HEK293 (cell line): ENCODE measurements around the gene DYNLT2.

Experiments
- CTCF ChIA-PET: fragments of 350-600 bp; formaldehyde crosslinking; extraction: SDS; loops from one replicate; lab custom pipeline; 2021; ENCODE audit warnings: antibody characterized with exemption; lab: Yijun Ruan, JAX
- POLR2A ChIA-PET: fragments of 300-600 bp; formaldehyde crosslinking; extraction: SDS; loops from one replicate; lab custom pipeline; 2020; ENCODE audit warnings: antibody characterized with exemption, inconsistent platforms; lab: Yijun Ruan, JAX
- H3K27ac ChIP-seq: fragments of 200-500 bp; sonication (Bioruptor generic); 2 replicates; pipeline ENCODE4 v1.5.1; 2014; ENCODE audit warnings: low read depth, low read length, control low read depth, inconsistent platforms; ENCODE audit errors: extremely low read depth
- H3K36me3 ChIP-seq, 2 experiments: fragments of 200-500 bp in 1 of 2; sonication (Bioruptor generic) in 1 of 2; 1 replicate in 1 of 2; 2 replicates in 1 of 2; pipeline ENCODE4 v1.5.1; 2014 to 2017; ENCODE audit warnings: inconsistent platforms in 2 of 2, low read length in 2 of 2; ENCODE audit not compliant: control insufficient read depth in 2 of 2, insufficient read depth in 1 of 2
- H3K4me1 ChIP-seq: fragments of 200-500 bp; sonication (Bioruptor generic); 2 replicates; pipeline ENCODE4 v1.5.1; 2014; ENCODE audit warnings: mild to moderate bottlenecking, low read length, inconsistent platforms; ENCODE audit not compliant: control insufficient read depth, insufficient read depth
- H3K4me3 ChIP-seq: 2 replicates; pipeline ENCODE4 v1.5.1; 2011; ENCODE audit warnings: low read depth, mild to moderate bottlenecking, control low read depth, low read length, moderate library complexity
- H3K9me3 ChIP-seq: fragments of 200-500 bp; sonication (Bioruptor generic); 2 replicates; pipeline ENCODE4 v1.5.1; 2014; ENCODE audit warnings: low read depth, low read length, inconsistent platforms; ENCODE audit not compliant: control insufficient read depth, insufficient read depth
- GLIS2 ChIP-seq: fragments of 450-650 bp; formaldehyde crosslinking; IDR thresholded peaks from 2 replicates; pipeline ENCODE4 v1.5.1; 2016; ENCODE audit warnings: missing biosample characterization, missing genetic modification characterization
- HIC1 ChIP-seq: fragments of 450-650 bp; formaldehyde crosslinking; IDR thresholded peaks from 2 replicates; pipeline ENCODE4 v1.5.1; 2016; ENCODE audit warnings: missing biosample characterization, missing genetic modification characterization
- KLF1 ChIP-seq: fragments of 450-650 bp; formaldehyde crosslinking; IDR thresholded peaks from 2 replicates; pipeline ENCODE4 v1.5.1; 2016; ENCODE audit warnings: missing biosample characterization, missing genetic modification characterization
- KLF9 ChIP-seq: fragments of 450-650 bp; formaldehyde crosslinking; IDR thresholded peaks from 2 replicates; pipeline ENCODE4 v1.5.1; 2016; ENCODE audit warnings: missing biosample characterization, missing genetic modification characterization, low read depth
- REST ChIP-seq: fragments of 450-650 bp; formaldehyde crosslinking; IDR thresholded peaks from 2 replicates; pipeline ENCODE4 v1.5.1; 2016; ENCODE audit warnings: missing biosample characterization, missing genetic modification characterization
- SCRT2 ChIP-seq: fragments of 450-650 bp; formaldehyde crosslinking; IDR thresholded peaks from 2 replicates; pipeline ENCODE4 v1.5.1; 2016; ENCODE audit warnings: missing biosample characterization, missing genetic modification characterization
- SP2 ChIP-seq: fragments of 450-650 bp; formaldehyde crosslinking; IDR thresholded peaks from 2 replicates; pipeline ENCODE4 v1.5.1; 2016; ENCODE audit warnings: missing biosample characterization, missing genetic modification characterization
- SP7 ChIP-seq: fragments of 450-650 bp; formaldehyde crosslinking; IDR thresholded peaks from 2 replicates; pipeline ENCODE4 v1.5.1; 2016; ENCODE audit warnings: missing biosample characterization, missing genetic modification characterization
- ZBTB1 ChIP-seq: fragments of 450-650 bp; formaldehyde crosslinking; IDR thresholded peaks from 2 replicates; pipeline ENCODE4 v1.5.1; 2016; ENCODE audit warnings: missing biosample characterization, missing genetic modification characterization
- ZBTB17 ChIP-seq: fragments of 450-650 bp; formaldehyde crosslinking; IDR thresholded peaks from 2 replicates; pipeline ENCODE4 v1.5.1; 2016; ENCODE audit warnings: missing biosample characterization, missing genetic modification characterization
- ZBTB8A ChIP-seq: fragments of 450-650 bp; formaldehyde crosslinking; IDR thresholded peaks from 2 replicates; pipeline ENCODE4 v1.5.1; 2016; ENCODE audit warnings: missing biosample characterization, missing genetic modification characterization
- ZNF157 ChIP-seq: fragments of 450-650 bp; formaldehyde crosslinking; IDR thresholded peaks from 2 replicates; pipeline ENCODE4 v1.5.1; 2016; ENCODE audit warnings: missing biosample characterization, missing genetic modification characterization
- ZNF292 ChIP-seq: fragments of 450-650 bp; formaldehyde crosslinking; IDR thresholded peaks from 2 replicates; pipeline ENCODE4 v1.5.1; 2016; ENCODE audit warnings: low read depth, missing biosample characterization, missing genetic modification characterization, borderline replicate concordance
- ZNF341 ChIP-seq: fragments of 450-650 bp; formaldehyde crosslinking; IDR thresholded peaks from 2 replicates; pipeline ENCODE4; 2016; ENCODE audit warnings: low read depth, missing biosample characterization, missing genetic modification characterization
- ZNF366 ChIP-seq: fragments of 450-650 bp; formaldehyde crosslinking; conservative IDR thresholded peaks from 2 replicates; pipeline ENCODE4 v1.5.1; 2016; ENCODE audit warnings: missing biosample characterization, missing genetic modification characterization
- ZNF449 ChIP-seq: fragments of 450-650 bp; formaldehyde crosslinking; IDR thresholded peaks from 2 replicates; pipeline ENCODE4 v1.5.1; 2017; ENCODE audit warnings: missing biosample characterization, mild to moderate bottlenecking, missing genetic modification characterization, moderate library complexity
- ZNF501 ChIP-seq: fragments of 450-650 bp; formaldehyde crosslinking; IDR thresholded peaks from 2 replicates; pipeline ENCODE4 v1.5.1; 2016; ENCODE audit warnings: missing biosample characterization, missing genetic modification characterization
- ZNF558 ChIP-seq: fragments of 450-650 bp; formaldehyde crosslinking; IDR thresholded peaks from 2 replicates; pipeline ENCODE4 v1.5.1; 2016; ENCODE audit warnings: missing biosample characterization, missing genetic modification characterization
- ZNF585B ChIP-seq: fragments of 450-650 bp; formaldehyde crosslinking; IDR thresholded peaks from 2 replicates; pipeline ENCODE4 v1.5.1; 2016; ENCODE audit warnings: missing biosample characterization, missing genetic modification characterization
- ZNF610 ChIP-seq: fragments of 450-650 bp; formaldehyde crosslinking; IDR thresholded peaks from 2 replicates; pipeline ENCODE4 v1.5.1; 2016; ENCODE audit warnings: missing biosample characterization, missing genetic modification characterization, borderline replicate concordance
- TF ChIP-seq, protein P1 (sequence below): fragments of 450-650 bp; formaldehyde crosslinking; IDR thresholded peaks from 2 replicates; pipeline ENCODE4 v1.5.1; 2016; ENCODE audit warnings: missing biosample characterization, missing genetic modification characterization
- TF ChIP-seq, protein P2 (sequence below): fragments of 450-650 bp; formaldehyde crosslinking; IDR thresholded peaks from 2 replicates; pipeline ENCODE4 v1.5.1; 2016; ENCODE audit warnings: missing biosample characterization, missing genetic modification characterization
- TF ChIP-seq, protein P3 (sequence below): fragments of 450-650 bp; formaldehyde crosslinking; IDR thresholded peaks from 2 replicates; pipeline ENCODE4 v1.5.1; 2016; ENCODE audit warnings: missing biosample characterization, missing genetic modification characterization
- TF ChIP-seq, protein P4 (sequence below): fragments of 450-650 bp; formaldehyde crosslinking; IDR thresholded peaks from 2 replicates; pipeline ENCODE4 v1.5.1; 2016; ENCODE audit warnings: missing biosample characterization, missing genetic modification characterization

Gene DYNLT2

DNA sequence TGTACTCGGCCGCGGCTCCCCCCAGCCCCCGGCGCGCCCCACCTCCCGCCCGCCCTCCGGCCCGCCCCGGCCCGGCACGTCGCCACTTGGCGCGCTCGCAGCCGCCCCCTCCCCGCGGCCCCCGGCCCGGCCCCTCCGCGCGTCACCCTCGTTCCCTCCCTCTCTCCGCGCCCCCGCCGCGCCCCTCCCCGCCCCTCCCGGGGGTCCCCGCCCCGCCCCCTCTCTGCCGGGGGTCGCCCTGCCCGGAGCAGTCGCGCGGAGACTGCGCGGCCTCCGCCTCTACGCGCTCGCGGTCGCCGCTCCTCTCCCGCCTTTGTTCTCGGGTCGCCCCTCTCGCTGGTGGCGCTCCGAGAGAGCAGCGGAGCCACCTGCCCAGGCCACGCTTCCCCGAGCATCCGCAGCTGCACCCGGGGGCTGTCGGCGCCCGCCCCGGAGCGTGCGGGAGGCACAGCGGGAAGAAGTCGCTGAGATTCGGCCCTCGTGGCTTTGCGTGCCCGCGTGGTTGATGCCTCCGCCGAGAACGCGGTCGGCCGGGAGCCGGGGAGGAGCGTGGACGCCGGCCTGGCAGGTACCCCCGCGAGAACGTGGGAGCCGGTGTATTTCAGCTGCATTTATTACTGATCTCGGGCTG lies 26.8 kb downstream of the DYNLT2 start, which contains the start of gene PHF10:
Gene PHF10 (minus strand): TSS at position 7 of the 631 bp plus-strand sequence. CDS start 569 bp downstream, outside the sequence.
- no peaks in the 10 kb centered on the region for H3K4me1 ChIP-seq
- ChIA-PET CTCF (no interaction called here), POLR2A (interaction anchor here (1.1 to 2.3 kb wide), 4 partner anchors 14 to 30 kb away, joined by 3 to 11 read pairs (median 6); partner anchors contain the start of genes C6orf120 and WDR27)
- no peaks in the 10 kb centered on the region for H3K9me3 ChIP-seq
- H3K4me3 ChIP-seq: peak within 1 kb of the TSS; percentile 89
- no peaks in the 10 kb centered on the region for H3K36me3 ChIP-seq
- peak within 1 kb of the TSS; percentile 93 for H3K27ac ChIP-seq
- TF ChIP-seq HIC1 (tag by site-specific recombination) (peak; percentile 65; the same call in 1 of the 2 replicates), SP7 (tag by site-specific recombination) (peak; percentile 57), ZNF449 (peak; percentile 32; the same call in 1 of the 2 replicates), REST (tag by site-specific recombination) (peak; percentile 34; the same call in 1 of the 2 replicates), ZBTB17 (tag by site-specific recombination) (peak; percentile 52; the same call in 1 of the 2 replicates), ZNF292 (no peak), SCRT2 (tag by site-specific recombination) (peak; percentile 55; the same call in 1 of the 2 replicates), ZBTB8A (tag by site-specific recombination) (peak; percentile 74), GLIS2 (tag by site-specific recombination) (peak; percentile 87), SP2 (tag by site-specific recombination) (peak; percentile 44), ZNF341 (tag by site-specific recombination) (peak; percentile 50; the same call in 1 of the 2 replicates), KLF9 (peak; percentile 59; the same call in 1 of the 2 replicates), ZNF610 (tag by site-specific recombination) (peak; percentile 90), ZNF558 (tag by site-specific recombination) (no peak), ZBTB1 (tag by site-specific recombination) (no peak), KLF1 (peak; percentile 61), ZNF501 (tag by site-specific recombination) (peak; percentile 93), ZNF157 (no peak), ZNF585B (no peak), ZNF366 (no peak)
- TF ChIP-seq, protein P1, sequence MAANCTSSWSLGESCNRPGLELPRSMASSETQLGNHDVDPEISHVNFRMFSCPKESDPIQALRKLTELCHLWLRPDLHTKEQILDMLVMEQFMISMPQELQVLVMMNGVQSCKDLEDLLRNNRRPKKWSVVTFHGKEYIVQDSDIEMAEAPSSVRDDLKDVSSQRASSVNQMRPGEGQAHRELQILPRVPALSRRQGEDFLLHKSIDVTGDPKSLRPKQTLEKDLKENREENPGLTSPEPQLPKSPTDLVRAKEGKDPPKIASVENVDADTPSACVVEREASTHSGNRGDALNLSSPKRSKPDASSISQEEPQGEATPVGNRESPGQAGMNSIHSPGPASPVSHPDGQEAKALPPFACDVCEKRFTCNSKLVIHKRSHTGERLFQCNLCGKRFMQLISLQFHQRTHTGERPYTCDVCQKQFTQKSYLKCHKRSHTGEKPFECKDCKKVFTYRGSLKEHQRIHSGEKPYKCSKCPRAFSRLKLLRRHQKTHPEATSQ (tag by site-specific recombination): peak; percentile 75; the same call in 1 of the 2 replicates
- TF ChIP-seq, protein P2, sequence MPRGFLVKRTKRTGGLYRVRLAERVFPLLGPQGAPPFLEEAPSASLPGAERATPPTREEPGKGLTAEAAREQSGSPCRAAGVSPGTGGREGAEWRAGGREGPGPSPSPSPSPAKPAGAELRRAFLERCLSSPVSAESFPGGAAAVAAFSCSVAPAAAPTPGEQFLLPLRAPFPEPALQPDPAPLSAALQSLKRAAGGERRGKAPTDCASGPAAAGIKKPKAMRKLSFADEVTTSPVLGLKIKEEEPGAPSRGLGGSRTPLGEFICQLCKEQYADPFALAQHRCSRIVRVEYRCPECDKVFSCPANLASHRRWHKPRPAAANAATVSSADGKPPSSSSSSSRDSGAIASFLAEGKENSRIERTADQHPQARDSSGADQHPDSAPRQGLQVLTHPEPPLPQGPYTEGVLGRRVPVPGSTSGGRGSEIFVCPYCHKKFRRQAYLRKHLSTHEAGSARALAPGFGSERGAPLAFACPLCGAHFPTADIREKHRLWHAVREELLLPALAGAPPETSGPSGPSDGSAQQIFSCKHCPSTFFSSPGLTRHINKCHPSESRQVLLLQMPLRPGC (tag by site-specific recombination): no peak
- TF ChIP-seq, protein P3, sequence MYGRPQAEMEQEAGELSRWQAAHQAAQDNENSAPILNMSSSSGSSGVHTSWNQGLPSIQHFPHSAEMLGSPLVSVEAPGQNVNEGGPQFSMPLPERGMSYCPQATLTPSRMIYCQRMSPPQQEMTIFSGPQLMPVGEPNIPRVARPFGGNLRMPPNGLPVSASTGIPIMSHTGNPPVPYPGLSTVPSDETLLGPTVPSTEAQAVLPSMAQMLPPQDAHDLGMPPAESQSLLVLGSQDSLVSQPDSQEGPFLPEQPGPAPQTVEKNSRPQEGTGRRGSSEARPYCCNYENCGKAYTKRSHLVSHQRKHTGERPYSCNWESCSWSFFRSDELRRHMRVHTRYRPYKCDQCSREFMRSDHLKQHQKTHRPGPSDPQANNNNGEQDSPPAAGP (tag by site-specific recombination): peak; percentile 70; the same call in 1 of the 2 replicates
- TF ChIP-seq, protein P4, sequence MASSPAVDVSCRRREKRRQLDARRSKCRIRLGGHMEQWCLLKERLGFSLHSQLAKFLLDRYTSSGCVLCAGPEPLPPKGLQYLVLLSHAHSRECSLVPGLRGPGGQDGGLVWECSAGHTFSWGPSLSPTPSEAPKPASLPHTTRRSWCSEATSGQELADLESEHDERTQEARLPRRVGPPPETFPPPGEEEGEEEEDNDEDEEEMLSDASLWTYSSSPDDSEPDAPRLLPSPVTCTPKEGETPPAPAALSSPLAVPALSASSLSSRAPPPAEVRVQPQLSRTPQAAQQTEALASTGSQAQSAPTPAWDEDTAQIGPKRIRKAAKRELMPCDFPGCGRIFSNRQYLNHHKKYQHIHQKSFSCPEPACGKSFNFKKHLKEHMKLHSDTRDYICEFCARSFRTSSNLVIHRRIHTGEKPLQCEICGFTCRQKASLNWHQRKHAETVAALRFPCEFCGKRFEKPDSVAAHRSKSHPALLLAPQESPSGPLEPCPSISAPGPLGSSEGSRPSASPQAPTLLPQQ: peak; percentile 68; the same call in 1 of the 2 replicates
